Measurements from ENCODE around the gene KRTAP4-4.
"Not testable (repeated sequence)": the region's sequence is repeated elsewhere in the genome, so short reads cannot be mapped to it uniquely, and the experiment has no call there.

Gene KRTAP4-4

DNA sequence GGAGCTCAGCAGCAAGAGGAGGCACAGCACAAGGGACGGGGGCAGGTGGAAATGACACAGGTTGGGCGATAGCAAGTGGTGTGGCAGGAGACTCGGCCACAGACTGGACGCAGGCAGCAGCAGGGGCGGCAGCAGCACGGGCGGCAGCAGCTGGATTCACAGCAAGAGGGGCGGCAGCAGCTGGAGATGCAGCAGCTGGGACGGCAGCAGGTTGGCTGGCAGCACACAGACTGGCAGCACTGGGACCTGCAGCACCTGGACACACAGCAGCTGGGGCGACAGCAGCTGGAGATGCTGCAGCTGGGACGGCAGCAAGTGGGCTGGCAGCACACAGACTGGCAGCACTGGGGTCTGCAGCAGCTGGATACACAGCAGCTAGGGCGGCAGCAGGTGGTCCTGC, 20.7 kb downstream of the KRTAP4-4 start:
- H3K36me3 Mint-ChIP-seq (ENCODE audit: low read depth); DNase-seq (ENCODE audit: low spot score); H3K4me3 Mint-ChIP-seq; H3K27me3 Mint-ChIP-seq (ENCODE audit: low read depth); H3K27ac Mint-ChIP-seq; H3K4me1 Mint-ChIP-seq (ENCODE audit: low read depth): not testable (repeated sequence)
- peaks cover 35% of the 10 kb centered on the region for H3K9me3 Mint-ChIP-seq

DNA sequence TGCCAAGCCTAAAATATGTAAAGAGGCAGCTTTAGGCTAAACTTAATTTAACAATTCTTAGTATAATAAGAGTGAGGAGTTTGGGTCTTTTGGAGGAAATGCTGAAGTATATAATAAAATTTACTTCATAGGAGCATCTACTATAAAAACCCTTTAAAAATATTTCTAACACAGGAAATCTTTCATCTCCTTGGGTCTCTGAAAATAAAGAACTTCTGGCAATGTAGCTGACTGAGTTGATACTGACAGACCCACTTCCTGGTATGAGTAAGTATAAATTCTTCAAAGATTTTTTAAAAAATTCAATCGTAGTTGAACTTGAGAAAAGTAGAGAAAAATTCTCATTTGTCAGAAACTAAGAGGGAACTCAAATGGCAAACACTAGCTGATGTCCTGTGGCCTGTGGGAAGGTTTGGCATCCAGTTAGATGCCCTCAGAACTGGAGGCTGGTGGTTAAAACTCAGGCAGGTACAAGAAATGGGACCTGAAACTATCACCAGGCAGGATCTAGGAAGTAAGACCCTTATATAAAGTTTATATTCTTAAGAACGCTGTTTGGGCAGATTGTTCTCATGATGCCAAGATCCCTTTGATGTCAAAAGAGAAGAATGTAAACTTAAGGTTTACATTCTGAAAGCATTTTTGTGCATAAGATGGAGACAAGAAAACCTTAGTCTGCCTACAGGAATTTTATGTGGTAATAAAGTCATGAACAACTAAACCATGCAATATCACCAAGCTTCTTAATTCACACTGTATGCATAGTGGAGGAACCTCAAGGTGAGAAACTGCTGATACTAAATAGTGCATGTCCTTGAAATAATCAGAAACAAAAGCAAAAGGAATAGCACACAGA, 26.4 kb downstream of the KRTAP4-4 start:
- Mint-ChIP-seq H3K27me3 (ENCODE audit: low read depth) (no peaks in the 10 kb centered on the region), H3K9me3 (peaks cover 5% of the 10 kb centered on the region), H3K4me3 (no peak overlapping the region), H3K27ac (no peak overlapping the region), H3K4me1 (ENCODE audit: low read depth) (no peaks in the 10 kb centered on the region), H3K36me3 (ENCODE audit: low read depth) (no peaks in the 10 kb centered on the region)
- no peak for DNase-seq (ENCODE audit: low spot score)

DNA sequence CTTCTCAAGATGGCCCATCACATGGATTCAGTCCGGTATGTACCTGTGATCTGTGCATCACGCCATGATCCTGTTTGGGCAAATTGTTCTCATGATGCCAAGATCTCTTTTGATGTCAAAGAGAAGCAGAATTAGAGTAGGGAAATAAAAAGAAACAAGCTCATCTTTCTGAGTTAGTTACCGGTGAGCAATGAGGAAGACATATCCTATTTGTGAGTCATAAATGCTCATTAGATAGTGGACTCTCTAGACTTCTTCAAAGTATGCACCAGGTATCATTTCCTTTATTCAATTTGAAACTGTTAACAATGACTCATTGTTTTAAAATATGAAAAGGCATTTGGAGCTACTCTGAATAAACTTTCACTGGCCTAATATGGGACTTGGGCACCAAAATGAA, 28.6 kb downstream of the KRTAP4-4 start:
- Mint-ChIP-seq H3K36me3 (ENCODE audit: low read depth) (no peaks in the 10 kb centered on the region), H3K27me3 (ENCODE audit: low read depth) (no peaks in the 10 kb centered on the region), H3K9me3 (no peaks in the 10 kb centered on the region), H3K4me3 (no peak overlapping the region), H3K27ac (no peak overlapping the region), H3K4me1 (ENCODE audit: low read depth) (no peaks in the 10 kb centered on the region)
- DNase-seq (ENCODE audit: low spot score), result no peak

DNA sequence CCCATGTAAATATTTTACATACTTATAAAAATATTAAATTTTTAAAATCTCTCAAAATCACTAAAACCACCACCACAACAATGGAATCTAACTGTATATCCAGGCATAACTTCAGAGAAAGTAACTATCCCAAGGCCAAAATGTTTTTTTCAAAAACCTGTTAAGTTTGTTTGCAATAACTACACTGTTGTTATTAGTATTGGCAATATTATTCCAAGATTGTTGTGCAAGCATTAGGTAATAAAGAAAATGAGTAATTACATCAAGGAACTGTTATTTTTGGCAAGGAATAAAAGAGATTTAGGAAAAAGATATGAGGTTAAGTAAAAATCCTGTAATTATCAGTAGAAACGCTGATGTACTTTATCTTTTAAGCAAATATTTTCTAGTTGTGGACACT, 33.2 kb downstream of the KRTAP4-4 start:
- Mint-ChIP-seq H3K4me3 (no peak overlapping the region), H3K9me3 (peaks cover 4% of the 10 kb centered on the region), H3K27me3 (ENCODE audit: low read depth) (peaks cover 6% of the 10 kb centered on the region), H3K4me1 (ENCODE audit: low read depth) (no peaks in the 10 kb centered on the region), H3K27ac (no peak overlapping the region), H3K36me3 (ENCODE audit: low read depth) (no peaks in the 10 kb centered on the region)
- DNase-seq (ENCODE audit: low spot score), result no peak

DNA sequence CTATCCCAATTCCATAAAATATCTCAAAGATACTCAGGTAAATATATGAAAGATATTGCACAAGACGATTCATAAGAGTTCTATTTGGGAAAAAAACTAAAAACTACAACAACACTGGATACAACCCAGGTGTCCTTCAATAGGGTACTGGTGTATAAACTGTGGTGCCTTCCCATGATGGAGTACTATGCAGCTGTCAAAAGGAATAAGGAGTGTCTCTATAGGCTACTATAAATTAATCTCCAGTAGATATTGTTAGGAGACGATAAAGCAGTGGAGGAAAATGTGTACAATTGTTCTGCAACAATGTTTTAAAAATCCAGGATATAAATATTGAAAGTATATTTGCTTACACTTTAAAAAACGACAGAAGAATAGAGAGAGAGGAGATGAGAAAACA, 34.1 kb downstream of the KRTAP4-4 start:
- Mint-ChIP-seq H3K27me3 (ENCODE audit: low read depth) (peaks cover 6% of the 10 kb centered on the region), H3K27ac (no peak overlapping the region), H3K9me3 (peaks cover 4% of the 10 kb centered on the region), H3K36me3 (ENCODE audit: low read depth) (no peaks in the 10 kb centered on the region), H3K4me3 (no peak overlapping the region), H3K4me1 (ENCODE audit: low read depth) (no peaks in the 10 kb centered on the region)
- DNase-seq (ENCODE audit: low spot score), result no peak

DNA sequence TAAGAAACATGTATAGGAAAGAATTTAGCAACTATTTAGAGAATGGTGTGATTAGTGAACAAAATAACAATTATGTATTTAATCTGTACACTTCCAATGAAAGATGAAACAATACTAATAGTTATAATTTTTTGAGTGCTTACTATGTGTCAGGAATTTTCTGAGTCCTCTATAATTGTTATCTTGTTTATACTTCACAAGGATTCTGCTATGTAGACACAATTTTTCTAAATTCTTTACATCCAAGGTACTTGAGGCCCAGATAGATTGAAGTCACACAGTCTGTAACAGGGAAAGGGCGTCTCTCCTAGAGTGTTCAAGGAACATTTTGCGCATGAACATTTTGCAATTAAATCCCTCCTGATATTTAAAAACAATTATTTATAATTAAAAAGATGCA, 35.5 kb downstream of the KRTAP4-4 start:
- Mint-ChIP-seq H3K4me3 (no peak overlapping the region), H3K36me3 (ENCODE audit: low read depth) (no peaks in the 10 kb centered on the region), H3K9me3 (peaks cover 8% of the 10 kb centered on the region), H3K27ac (no peak overlapping the region), H3K4me1 (ENCODE audit: low read depth) (peaks cover 4% of the 10 kb centered on the region), H3K27me3 (ENCODE audit: low read depth) (peaks cover 6% of the 10 kb centered on the region)
- no peak for DNase-seq (ENCODE audit: low spot score)

DNA sequence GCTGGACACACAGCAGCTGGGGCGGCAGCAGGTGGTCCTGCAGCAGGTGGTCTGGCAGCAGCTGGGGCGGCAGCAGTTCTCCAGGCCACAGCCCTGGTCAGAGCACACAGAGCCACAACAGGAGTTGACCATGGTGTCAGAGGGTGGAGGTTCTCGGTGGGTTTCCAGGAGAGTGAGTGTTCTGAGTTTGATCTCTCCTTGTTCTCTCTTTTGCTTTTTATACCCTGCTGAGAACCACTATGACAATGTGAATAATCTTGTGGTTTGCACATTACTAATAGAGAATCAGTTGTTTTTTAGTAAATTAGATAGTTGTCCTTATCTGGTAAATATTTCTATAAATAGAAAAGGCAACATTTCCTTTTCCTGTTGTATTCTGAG, 36.6 kb downstream of the KRTAP4-4 start, which contains the start of gene KRTAP4-12:
TSS of gene KRTAP4-12 (minus strand) at position 192 of the 381 bp plus-strand sequence. CDS start at position 132, 60 bp downstream.
- H3K4me1 Mint-ChIP-seq (ENCODE audit: low read depth); H3K27me3 Mint-ChIP-seq (ENCODE audit: low read depth); H3K36me3 Mint-ChIP-seq (ENCODE audit: low read depth); H3K9me3 Mint-ChIP-seq; H3K27ac Mint-ChIP-seq; H3K4me3 Mint-ChIP-seq; DNase-seq (ENCODE audit: low spot score): not testable (repeated sequence)

DNA sequence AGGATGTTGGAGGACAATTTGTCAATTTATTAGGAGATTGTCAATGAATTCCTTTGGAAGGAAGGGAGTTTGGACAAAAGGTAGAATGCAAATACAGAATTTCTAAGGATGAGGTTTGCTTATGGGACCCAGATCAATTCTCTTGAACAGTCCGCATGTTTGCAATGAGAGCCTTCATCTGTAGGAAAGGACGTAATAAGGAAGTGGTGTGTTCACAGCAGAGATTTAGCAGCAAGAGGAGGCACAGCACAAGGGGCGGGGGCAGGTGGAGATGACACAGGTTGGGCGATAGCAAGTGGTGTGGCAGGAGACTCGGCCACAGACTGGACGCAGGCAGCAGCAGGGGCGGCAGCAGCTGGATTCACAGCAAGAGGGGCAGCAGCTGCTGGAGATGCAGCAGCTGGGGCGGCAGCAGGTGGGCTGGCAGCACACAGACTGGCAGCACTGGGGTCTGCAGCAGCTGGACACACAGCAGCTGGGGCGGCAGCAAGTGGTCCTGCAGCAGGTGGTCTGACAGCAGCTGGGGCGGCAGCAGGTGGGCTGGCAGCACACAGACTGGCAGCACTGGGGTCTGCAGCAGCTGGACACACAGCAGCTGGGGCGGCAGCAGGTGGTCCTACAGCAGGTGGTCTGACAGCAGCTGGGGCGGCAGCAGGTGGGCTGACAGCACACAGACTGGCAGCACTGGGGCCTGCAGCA, 37.1 kb downstream of the KRTAP4-4 start:
- not testable (repeated sequence) for H3K27ac Mint-ChIP-seq; DNase-seq (ENCODE audit: low spot score); H3K9me3 Mint-ChIP-seq; H3K4me1 Mint-ChIP-seq (ENCODE audit: low read depth); H3K36me3 Mint-ChIP-seq (ENCODE audit: low read depth); H3K4me3 Mint-ChIP-seq; H3K27me3 Mint-ChIP-seq (ENCODE audit: low read depth)

DNA sequence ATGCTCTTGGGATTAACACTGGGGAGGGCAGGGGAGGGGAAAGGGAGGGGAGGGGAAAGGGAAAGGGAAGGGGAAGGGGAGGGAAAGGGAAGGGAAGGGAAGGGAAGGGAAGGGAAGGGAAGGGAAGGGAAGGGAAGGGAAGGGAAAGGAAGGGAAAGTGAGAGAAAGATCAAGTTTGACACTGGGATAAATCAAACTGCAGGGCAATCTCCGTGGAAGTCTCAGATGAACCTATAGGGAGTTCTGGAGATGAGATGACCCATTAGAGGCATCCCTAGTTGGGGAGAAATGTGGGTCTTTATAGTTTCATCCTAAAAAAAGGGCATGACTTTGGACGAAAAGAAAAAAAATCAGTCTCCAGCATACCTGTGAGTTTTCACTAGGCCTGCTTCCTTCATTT, 38.8 kb downstream of the KRTAP4-4 start:
- no peak overlapping the region for H3K4me3 Mint-ChIP-seq
- H3K27ac Mint-ChIP-seq, result no peak overlapping the region
- H3K27me3 Mint-ChIP-seq (ENCODE audit: low read depth), result peaks cover 8% of the 10 kb centered on the region
- peaks cover 7% of the 10 kb centered on the region for H3K4me1 Mint-ChIP-seq (ENCODE audit: low read depth)
- no peak for DNase-seq (ENCODE audit: low spot score)
- H3K36me3 Mint-ChIP-seq (ENCODE audit: low read depth), result no peaks in the 10 kb centered on the region
- peaks cover 8% of the 10 kb centered on the region for H3K9me3 Mint-ChIP-seq

DNA sequence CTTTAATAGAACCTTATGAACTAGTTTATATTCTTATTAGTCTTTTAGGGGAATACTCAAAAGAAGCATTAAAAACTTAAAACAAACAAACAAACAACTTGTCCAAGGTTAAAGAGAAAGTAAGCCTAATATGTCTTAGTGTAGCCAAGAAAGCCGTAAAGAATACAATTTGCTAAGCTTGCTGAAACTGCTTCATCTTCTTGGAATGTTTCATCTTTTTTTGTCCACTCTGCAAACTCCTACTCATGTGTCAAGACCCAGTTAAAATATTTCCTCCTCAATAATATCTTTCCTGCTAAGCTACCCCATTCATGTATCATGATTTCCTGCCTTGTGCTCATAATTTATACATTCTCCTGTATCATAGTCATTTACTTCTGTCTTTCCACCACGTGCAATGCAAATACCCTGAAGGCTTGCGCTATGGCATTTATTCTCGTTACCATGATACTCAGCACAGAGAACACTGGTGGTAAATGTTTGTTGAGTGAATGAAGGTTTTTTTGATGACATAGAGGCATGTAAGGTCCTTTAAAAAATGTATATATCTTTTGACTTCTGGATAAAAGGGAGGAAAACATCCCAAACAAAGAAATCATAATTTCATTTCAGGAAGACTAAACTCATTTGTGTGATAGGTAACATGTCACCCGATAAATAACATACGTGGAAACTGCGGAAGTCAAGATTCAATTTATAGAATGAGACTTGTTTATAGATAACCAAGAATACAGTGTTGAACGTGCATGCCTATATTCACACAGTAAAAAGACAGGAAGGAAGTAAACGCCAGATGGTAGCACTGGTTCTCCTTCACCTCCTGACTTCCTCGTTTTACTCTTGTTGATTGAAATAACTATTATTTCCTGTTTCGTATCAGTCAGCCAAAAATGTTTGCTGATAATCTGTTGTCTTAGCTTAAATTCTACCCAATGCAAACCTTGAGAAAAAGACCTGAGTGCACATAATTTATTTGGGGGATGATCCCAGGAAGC, 40.6 kb downstream of the KRTAP4-4 start:
- peaks cover 14% of the 10 kb centered on the region for H3K27me3 Mint-ChIP-seq (ENCODE audit: low read depth)
- not testable (repeated sequence) for H3K4me1 Mint-ChIP-seq (ENCODE audit: low read depth); H3K4me3 Mint-ChIP-seq; H3K27ac Mint-ChIP-seq; H3K36me3 Mint-ChIP-seq (ENCODE audit: low read depth); DNase-seq (ENCODE audit: low spot score); H3K9me3 Mint-ChIP-seq

DNA sequence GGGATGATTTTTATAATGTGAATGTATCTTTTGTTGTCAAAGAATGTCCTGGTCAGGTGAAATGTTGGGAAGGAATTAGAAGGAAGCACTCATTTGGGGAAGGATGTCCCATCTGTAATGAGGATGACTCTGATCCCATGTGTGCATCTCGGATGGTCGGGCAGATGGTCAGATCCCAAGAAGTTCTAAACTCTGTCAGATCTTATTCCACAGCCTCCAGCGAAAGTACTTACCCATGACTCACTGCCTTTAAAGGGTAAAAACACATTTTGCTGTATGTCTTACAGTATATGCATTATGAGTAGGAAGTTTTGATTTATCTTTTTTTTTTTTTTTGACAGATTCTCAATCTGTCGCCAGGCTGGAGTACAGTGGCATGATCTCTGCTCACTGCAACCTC, 41.8 kb downstream of the KRTAP4-4 start:
- Mint-ChIP-seq H3K27ac (no peak overlapping the region), H3K4me3 (no peak overlapping the region), H3K36me3 (ENCODE audit: low read depth) (no peaks in the 10 kb centered on the region), H3K9me3 (peaks cover 4% of the 10 kb centered on the region), H3K27me3 (ENCODE audit: low read depth) (peaks cover 10% of the 10 kb centered on the region), H3K4me1 (ENCODE audit: low read depth) (peaks cover 7% of the 10 kb centered on the region)
- no peak for DNase-seq (ENCODE audit: low spot score)

DNA sequence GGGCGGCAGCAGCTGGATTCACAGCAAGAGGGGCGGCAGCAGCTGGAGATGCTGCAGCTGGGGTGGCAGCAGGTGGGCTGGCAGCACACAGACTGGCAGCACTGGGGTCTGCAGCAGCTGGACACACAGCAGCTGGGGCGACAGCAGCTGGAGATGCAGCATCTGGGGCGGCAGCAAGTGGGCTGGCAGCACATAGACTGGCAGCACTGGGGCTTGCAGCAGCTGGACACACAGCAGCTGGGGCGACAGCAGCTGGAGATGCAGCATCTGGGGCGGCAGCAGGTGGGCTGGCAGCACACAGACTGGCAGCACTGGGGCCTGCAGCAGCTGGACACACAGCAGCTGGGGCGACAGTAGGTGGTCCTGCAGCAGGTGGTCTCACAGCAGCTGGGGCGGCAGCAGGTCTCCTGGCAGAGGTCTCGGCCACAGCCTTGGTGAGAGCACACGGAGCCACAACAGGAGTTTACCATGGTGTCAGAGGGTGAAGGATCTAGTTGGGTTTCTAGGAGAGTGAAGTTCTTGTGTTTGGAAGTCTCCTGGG, 42.6 kb downstream of the KRTAP4-4 start, which contains the start of gene KRTAP4-11:
TSS of gene KRTAP4-11 (minus strand) at position 528 of the 541 bp plus-strand sequence. CDS start at position 470, 58 bp downstream.
- not testable (repeated sequence) for H3K36me3 Mint-ChIP-seq (ENCODE audit: low read depth); H3K27ac Mint-ChIP-seq; DNase-seq (ENCODE audit: low spot score); H3K9me3 Mint-ChIP-seq; H3K4me3 Mint-ChIP-seq; H3K27me3 Mint-ChIP-seq (ENCODE audit: low read depth); H3K4me1 Mint-ChIP-seq (ENCODE audit: low read depth)

DNA sequence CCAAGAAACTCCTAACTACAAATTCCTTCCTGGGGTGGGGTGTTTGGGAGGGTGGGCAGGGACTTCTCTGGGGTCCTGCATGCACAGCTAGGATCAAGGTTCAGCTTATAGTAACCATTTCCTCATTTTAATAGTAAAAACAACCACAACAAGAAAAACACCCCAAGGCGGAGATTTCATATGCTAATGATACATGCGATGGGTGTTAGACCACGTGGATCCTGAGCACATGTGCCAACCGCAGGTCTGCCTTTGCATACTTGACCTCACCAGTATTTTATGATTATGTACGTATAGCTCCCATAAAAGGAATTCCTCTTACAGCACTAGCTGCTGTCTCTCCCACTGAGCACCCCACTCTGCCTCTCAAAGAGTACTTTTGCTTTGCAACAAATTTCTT, 44.3 kb downstream of the KRTAP4-4 start:
- H3K4me3 Mint-ChIP-seq, result no peak overlapping the region
- DNase-seq (ENCODE audit: low spot score), result no peak
- no peaks in the 10 kb centered on the region for H3K36me3 Mint-ChIP-seq (ENCODE audit: low read depth)
- H3K27me3 Mint-ChIP-seq (ENCODE audit: low read depth), result peaks cover 9% of the 10 kb centered on the region
- H3K9me3 Mint-ChIP-seq, result peaks cover 8% of the 10 kb centered on the region
- peaks cover 7% of the 10 kb centered on the region for H3K4me1 Mint-ChIP-seq (ENCODE audit: low read depth)
- H3K27ac Mint-ChIP-seq, result no peak overlapping the region
